DMS53 (cell line): Measurements from ENCODE around the gene RHOXF1.
"Not testable (repeated sequence)": the region's sequence is repeated elsewhere in the genome, so short reads cannot be mapped to it uniquely, and the experiment has no call there.

Source experiments
- DNase-seq: peaks from one replicate; lab custom pipeline; 2025; lab: John Stamatoyannopoulos, UW

The RHOXF1 gene

DNA sequence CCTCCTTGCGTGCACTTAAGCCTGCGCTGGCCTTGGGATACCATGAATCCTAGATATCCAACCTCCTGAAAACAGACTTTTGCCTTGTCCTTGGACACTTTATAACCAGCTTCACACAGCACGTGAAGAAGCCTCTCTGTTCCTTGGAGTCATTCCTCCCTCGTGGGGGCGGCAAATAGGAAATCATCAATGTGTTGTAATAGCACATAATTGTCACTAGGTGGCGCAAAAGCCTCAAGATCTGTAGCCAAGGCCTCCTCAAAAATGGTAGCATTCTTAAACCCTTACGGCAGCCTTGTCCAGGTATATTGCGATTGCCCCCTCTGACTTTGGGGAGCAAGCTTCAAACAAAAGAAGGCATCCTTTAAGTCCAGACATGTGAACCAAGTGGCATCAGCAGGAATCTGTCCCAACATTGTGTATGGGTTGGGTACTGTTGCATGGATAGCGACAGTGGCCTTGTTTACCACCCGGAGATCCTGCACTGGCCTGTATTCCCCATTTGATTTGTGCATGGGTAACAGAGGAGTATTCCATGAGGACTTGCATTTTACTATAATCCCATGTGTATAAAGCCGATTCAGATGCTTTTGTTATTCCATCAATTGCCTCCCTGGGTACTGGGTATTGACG is 30.0 kb downstream of the RHOXF1 start:
- not testable (repeated sequence) for DNase-seq

DNA sequence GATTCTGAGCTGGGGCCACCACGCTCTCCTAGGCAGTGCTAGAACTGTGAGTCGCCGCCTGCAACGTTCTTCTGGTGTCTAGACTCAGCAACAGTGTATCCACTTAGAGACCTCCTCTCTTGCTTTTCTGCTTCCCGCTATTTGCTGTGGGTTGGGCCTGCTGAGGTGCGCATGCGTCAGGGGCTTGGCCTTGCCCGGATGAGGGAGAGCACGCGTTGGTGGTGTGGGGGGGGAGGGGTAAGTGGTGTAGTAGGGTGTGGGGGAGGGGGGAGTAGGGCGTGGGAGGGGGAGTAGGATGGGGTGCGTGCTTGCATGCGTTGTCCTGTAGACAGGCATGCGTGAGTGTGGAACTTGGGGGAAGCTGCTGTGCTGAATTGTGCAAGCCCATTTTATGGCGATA is 38.1 kb downstream of the RHOXF1 start, which contains the start of gene RHOXF2B:
TSS of gene RHOXF2B (minus strand) at position 101 of the 400 bp plus-strand sequence. CDS start 138 bp downstream, outside the sequence.
- not testable (repeated sequence) for DNase-seq

DNA sequence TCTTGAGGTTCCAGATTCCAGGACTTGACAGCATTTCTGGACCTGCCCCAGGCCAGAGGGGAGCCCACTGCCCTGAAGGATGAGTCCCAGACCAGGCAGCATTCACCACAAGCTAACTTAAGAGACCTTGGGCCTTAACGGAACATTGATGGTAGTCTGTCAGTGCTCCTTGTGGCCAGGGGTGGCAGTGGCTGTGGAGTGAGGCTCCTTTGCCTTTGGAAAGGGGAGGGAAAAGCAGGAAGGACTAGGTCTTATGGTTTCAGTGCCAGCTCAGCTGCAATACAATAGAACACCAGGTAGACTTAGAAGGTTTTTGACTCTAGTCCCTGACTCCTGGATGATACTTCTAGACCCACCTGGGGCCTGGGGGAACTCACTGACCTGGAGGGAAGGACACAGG is 49.5 kb downstream of the RHOXF1 start:
- not testable (repeated sequence) for DNase-seq
